IPS DF 6.9 (cell line): ENCODE measurements around the gene G6PC3.

Experiments
- DNase-seq: peaks from one replicate; pipeline ENCODE4 v3.0.0-alpha.2; 2013; ENCODE audit warnings: low read depth, low spot score
- H3K27ac ChIP-seq: one replicate; pipeline ENCODE4 v1.5.1; 2013; ENCODE audit warnings: low read length, control low read depth
- H3K27me3 ChIP-seq: 2 replicates; pipeline ENCODE4 v1.6.1; 2013; ENCODE audit warnings: mild to moderate bottlenecking, low read length; ENCODE audit not compliant: control insufficient read depth, insufficient read depth
- H3K36me3 ChIP-seq: 2 replicates; pipeline ENCODE4 v1.6.1; 2013; ENCODE audit warnings: low read length; ENCODE audit not compliant: control insufficient read depth, insufficient read depth
- H3K4me1 ChIP-seq: 2 replicates; pipeline ENCODE4 v1.6.1; 2013; ENCODE audit warnings: low read length; ENCODE audit not compliant: control insufficient read depth, insufficient read depth
- H3K4me3 ChIP-seq: 2 replicates; pipeline ENCODE4 v1.5.1; 2013; ENCODE audit warnings: mild to moderate bottlenecking, low read length
- H3K9me3 ChIP-seq: 2 replicates; pipeline ENCODE4 v1.6.1; 2013; ENCODE audit warnings: low read length, inconsistent platforms; ENCODE audit not compliant: control insufficient read depth, insufficient read depth
- WGBS: extraction: QIAGEN DNeasy Blood & Tissue Kit; methylation state at CpG from one replicate; pipeline ENCODE4 v1.1.7; 2013; ENCODE audit warnings: mixed read lengths, missing lambda C conversion rate; ENCODE audit not compliant: insufficient read length, insufficient coverage; 5-methylcytosine and 5-hydroxymethylcytosine counted together

The G6PC3 gene

DNA sequence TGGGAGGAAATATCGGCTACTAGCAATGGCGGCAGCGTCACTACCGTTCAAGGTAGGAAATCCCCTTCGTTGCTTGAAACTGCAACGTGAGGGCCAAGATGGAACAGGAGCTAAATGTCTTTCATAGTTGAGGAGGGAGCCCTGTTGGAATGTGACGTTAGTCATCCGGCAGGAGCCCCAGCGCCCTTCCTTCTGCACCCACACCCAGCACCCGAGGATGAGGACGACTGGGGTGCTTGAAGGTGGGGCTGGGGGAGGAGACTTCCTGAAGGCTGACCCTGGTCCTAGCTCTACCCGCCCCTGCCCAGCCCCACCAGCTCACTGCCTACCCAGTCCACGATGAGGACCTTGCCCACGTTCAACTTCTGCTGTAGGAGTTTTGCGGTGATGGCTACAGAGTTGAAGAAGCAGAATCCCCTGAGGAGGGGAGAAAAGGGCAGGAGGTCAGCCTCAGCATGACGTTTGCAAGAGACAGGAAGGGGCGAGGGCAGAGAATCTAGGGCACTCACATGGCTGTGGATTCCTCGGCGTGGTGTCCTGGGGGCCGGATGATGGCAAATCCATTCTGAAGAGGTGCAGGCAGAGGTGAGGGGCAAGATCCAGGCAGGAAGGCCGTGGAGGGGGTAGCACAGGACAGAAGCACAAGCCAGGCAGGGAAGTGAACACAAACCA lies 11.9 kb downstream of the G6PC3 start:
- Histone ChIP-seq H3K27me3 (no peaks in the 10 kb centered on the region), H3K36me3 (peaks cover 11% of the 10 kb centered on the region), H3K9me3 (no peaks in the 10 kb centered on the region), H3K4me1 (peaks cover 11% of the 10 kb centered on the region), H3K27ac (no peak overlapping the region), H3K4me3 (no peak overlapping the region)
- no peak for DNase-seq
- no CpG with 5 or more reads among the region's 21 CpGs for WGBS

DNA sequence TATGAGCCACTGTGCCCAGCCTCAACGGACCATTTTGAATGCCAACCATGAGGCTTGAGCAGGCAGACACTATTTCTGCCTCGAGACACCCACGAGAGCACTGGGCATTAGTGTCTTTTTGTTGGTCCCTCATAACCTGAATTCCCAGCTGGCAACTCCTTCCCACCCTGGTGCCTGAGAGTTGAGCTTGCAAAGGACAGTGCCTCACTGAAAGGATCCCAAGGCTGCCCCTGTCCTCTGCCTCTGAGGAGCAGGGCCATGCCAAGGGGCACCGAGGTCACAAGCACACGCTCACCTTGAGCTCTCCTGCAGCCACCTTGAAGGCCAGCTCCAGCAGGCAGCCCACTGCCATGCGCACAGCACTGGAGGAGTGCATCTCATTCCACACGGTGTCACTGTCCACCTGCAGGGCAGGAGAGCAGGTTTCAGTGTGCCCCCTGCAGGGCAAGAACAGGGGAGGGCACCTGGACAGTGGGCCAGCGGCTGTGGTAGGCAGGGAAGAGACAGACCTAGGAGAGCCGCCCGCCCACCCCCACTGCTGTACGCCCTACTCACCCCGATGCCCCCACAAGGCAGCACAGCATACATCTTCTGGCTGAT lies 12.8 kb downstream of the G6PC3 start:
- WGBS, result no CpG with 5 or more reads among the region's 12 CpGs
- no peaks in the 10 kb centered on the region for H3K27me3 ChIP-seq
- no peaks in the 10 kb centered on the region for H3K9me3 ChIP-seq
- peaks cover 10% of the 10 kb centered on the region for H3K36me3 ChIP-seq
- H3K27ac ChIP-seq, result no peak overlapping the region
- no peak for DNase-seq
- H3K4me3 ChIP-seq, result no peak overlapping the region
- H3K4me1 ChIP-seq, result peaks cover 14% of the 10 kb centered on the region

DNA sequence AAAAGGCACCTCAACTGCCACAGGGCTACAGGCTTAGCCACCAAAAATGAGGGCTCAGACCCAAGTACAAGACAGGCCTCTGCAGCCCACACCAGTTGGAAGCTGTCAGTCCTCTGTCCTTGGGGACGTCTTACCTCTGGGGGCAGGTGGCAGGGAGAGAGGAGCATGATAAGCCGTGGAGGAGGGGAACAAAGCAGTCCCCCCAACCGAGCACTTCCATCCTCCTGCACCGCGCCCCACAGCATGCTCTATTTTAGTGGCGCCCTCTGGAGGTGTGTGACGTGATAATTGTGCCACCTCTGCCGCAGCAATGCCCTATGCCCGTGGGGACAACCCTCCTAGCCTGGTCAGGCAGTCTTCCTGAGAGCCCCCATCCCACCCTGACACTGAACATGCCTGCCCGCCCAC lies 13.6 kb downstream of the G6PC3 start:
- peaks cover 11% of the 10 kb centered on the region for H3K36me3 ChIP-seq

DNA sequence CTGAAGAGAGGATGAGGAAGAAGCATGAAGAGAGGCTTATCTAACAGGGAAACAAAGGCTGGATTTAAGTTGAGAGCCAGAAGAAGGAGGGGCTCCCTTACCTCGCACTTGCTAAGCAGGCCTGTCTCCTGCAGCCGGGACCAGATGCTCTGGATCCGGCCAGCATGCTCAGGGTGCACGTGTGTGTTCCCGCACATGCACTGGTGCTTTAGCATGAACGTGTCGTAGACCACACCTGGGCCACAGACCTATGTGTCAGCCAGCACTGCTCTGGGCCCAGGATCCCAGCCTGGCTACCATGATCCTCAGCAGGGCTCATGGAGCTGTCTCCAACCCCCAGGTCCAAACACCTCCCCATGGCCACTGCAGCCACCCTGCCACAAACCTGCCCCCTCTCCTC lies 14.4 kb downstream of the G6PC3 start:
- no CpG with 5 or more reads among the region's 7 CpGs for WGBS
- no peak overlapping the region for H3K4me3 ChIP-seq
- no peak overlapping the region for H3K27ac ChIP-seq
- no peak for DNase-seq
- peaks cover 11% of the 10 kb centered on the region for H3K36me3 ChIP-seq
- no peaks in the 10 kb centered on the region for H3K9me3 ChIP-seq
- H3K4me1 ChIP-seq, result peaks cover 15% of the 10 kb centered on the region
- no peaks in the 10 kb centered on the region for H3K27me3 ChIP-seq

More for the DNA sequence above, 13.6 kb downstream of the G6PC3 start:
- peaks cover 15% of the 10 kb centered on the region for H3K4me1 ChIP-seq
- no peaks in the 10 kb centered on the region for H3K9me3 ChIP-seq
- H3K27ac ChIP-seq, result no peak overlapping the region
- DNase-seq, result no peak
- WGBS, result no CpG with 5 or more reads among the region's 10 CpGs
- H3K27me3 ChIP-seq, result no peaks in the 10 kb centered on the region
- H3K4me3 ChIP-seq, result no peak overlapping the region

DNA sequence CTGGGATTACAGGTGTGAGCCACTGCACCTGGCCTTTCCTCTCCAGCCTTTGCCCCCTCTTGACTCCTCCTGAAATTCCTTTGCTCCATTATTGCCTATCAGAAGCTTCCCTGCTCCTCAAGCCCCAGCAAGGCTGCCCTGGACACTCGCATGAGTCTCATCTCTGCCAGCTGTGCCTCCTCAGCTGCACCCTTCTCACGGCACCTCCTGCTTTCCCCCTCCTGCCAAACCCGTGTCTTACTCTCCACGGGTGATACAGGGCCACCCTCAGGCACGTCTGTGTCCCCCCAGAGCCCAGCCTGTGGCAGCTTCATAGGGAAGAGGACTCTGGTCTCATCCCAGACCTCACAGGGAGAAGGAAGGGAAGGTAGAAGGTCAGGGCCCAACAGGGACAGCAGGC lies 15.4 kb downstream of the G6PC3 start:
- no peak overlapping the region for H3K4me3 ChIP-seq
- no peak for DNase-seq
- H3K27ac ChIP-seq, result no peak overlapping the region
- H3K36me3 ChIP-seq, result peaks cover 11% of the 10 kb centered on the region
- no CpG with 5 or more reads among the region's 5 CpGs for WGBS
- no peaks in the 10 kb centered on the region for H3K27me3 ChIP-seq
- H3K9me3 ChIP-seq, result no peaks in the 10 kb centered on the region
- H3K4me1 ChIP-seq, result peaks cover 15% of the 10 kb centered on the region

DNA sequence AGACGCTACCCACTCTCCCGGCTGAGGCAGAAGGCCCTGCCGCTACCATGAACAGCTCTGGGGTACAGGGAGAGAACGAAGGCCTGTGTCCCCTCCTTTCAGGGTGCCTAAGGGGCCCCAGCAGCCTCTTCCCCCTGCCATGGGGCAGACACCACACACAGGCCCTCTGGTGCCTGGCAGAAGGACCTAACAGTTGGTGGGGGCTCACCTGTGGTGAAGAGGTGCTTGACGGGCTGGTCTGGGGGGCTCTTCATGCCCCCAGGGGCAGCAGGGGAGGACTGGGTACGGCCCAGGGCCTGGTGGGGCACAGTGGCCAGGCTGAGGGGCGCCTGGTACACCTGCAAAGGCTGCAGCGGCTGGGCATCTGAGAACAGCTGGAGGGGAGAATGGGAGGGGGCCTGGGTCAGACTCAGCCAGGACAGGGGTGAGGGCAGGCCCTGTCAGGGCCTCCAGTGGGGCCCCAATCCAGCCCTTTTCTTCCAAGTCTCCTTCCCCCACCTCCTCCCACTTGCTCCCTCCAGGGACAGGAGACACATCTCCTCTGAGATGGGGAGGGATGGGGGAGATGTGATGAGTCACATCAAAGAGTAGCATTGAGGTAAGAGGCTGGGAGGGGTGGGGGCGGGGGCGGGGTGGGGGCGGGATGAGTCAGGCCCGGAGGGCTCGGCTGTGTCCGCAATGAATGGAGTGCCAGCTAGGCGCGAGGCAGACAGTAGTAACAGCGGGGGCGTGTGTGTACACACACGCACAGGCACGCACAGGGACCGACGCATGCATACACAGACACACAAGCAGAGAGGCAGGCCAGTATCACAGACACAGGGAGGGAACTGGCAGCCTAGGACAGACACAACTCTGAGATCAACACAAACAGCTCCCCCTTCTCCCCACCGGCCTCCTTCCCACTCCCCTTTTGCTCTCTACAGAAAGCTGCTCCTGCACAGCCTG lies 16.1 kb downstream of the G6PC3 start:
- Histone ChIP-seq H3K4me3 (no peak overlapping the region), H3K4me1 (peaks cover 15% of the 10 kb centered on the region), H3K27me3 (no peaks in the 10 kb centered on the region), H3K9me3 (no peaks in the 10 kb centered on the region), H3K36me3 (peaks cover 16% of the 10 kb centered on the region), H3K27ac (no peak overlapping the region)
- no peak for DNase-seq
- WGBS, result no CpG with 5 or more reads among the region's 23 CpGs

DNA sequence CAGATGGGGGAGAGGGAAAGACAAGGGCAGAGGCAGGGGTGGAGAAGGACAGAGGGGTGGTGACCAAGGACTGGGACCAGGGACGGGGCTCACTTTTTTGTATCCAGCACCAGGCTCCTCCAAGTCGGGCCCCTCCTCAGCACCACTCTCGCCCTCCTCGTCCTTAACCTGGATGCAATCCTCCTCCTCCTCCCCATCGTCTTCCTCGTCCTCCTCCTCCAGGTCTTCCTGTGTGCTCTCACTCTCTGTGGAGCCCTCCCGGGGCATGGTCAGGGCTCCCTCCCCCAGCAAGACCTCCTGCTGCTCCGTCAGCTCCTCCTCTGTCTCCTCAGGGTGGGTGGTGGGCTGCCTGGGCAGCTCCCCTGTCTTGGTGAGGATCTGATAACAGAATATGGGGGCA lies 16.8 kb downstream of the G6PC3 start:
- WGBS, result no CpG with 5 or more reads among the region's 8 CpGs
- Histone ChIP-seq H3K9me3 (no peaks in the 10 kb centered on the region), H3K36me3 (peaks cover 13% of the 10 kb centered on the region), H3K27me3 (no peaks in the 10 kb centered on the region), H3K4me1 (peaks cover 15% of the 10 kb centered on the region), H3K4me3 (no peak overlapping the region), H3K27ac (no peak overlapping the region)
- DNase-seq, result no peak

DNA sequence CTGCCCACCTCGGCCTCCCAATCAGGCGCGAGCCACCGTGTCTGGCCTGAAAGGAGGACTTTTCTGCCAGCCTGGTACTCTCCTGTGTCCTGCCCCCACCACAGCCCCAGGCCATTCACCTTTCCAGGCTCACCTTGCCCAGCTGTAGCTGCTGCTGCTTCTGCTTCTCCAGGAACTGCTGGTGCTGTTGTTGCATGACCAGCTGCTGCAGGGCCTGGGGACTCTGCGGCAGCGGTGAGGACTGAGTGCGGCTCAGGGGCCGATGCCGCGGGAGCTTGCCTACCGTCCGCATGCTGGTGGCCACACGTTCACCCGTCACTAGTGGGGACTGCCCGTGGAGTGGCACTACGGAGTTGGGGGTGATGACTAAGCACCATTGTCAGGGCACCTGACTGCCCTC lies 17.7 kb downstream of the G6PC3 start:
- no CpG with 5 or more reads among the region's 16 CpGs for WGBS
- H3K4me1 ChIP-seq, result peaks cover 15% of the 10 kb centered on the region
- H3K27me3 ChIP-seq, result no peaks in the 10 kb centered on the region
- peaks cover 15% of the 10 kb centered on the region for H3K36me3 ChIP-seq
- no peak overlapping the region for H3K27ac ChIP-seq
- H3K4me3 ChIP-seq, result no peak overlapping the region
- no peak for DNase-seq
- no peaks in the 10 kb centered on the region for H3K9me3 ChIP-seq

DNA sequence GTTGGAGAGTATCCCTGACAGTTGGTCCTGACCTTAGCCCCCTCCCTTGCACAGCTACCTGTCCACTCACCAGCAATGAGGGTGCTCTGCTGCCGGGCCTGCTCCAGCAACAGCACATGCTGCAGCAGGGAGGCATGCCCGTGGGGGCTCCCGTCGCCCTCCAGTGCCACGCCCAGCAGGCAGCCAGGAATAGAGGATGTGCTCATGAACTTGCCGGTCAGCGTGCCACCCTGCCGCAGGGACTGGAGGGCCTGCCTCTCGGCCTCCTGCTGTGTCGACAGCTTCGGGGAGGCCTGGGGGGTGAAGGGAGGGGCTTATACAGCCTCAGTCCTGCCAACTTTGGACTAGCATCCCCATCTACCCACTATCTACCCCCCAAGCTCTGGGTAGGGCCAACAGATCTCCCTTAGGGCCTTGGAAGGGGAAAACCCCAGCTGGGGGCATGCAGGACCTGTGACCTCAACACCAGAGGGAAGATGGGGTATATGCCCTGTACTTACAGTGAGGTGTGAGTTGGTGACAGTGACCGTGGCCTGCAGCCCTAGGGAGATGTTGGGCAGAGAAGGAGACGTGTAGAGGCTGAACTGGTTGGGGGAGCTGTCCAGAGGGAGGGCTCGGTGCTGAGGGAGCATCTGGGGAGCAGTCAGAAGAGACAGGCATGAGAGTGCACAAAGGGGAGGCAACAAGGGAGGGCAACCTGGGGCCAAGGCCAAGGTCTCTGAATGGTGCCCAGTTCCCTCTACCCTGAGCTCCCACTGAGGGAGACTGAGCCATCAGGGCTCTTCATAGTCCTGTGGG lies 20.9 kb downstream of the G6PC3 start:
- DNase-seq, result no peak
- WGBS, result no CpG with 5 or more reads among the region's 14 CpGs
- no peaks in the 10 kb centered on the region for H3K9me3 ChIP-seq
- no peak overlapping the region for H3K27ac ChIP-seq
- H3K36me3 ChIP-seq, result peaks cover 19% of the 10 kb centered on the region
- H3K4me1 ChIP-seq, result peaks cover 12% of the 10 kb centered on the region
- no peaks in the 10 kb centered on the region for H3K27me3 ChIP-seq
- H3K4me3 ChIP-seq, result no peak overlapping the region

DNA sequence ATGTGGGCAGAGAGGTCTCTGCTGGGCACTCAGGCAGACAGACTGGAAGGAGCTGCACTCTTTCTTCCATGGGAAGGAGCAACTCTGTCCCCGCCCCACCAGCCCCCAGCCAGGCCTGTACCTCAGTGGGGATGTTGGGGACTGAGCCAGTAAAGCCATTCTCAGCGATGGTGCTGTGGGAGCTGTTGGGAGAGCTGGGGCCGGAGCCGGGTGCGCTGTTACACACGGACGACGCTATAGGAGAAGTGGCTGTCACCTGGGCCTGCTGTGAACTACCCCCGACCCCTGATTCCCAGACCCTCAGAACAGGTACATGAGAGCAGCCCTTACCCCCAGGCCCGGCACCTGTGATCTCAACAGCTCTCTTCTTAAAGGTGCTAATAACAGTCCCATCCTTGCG lies 21.5 kb downstream of the G6PC3 start:
- H3K36me3 ChIP-seq, result peaks cover 19% of the 10 kb centered on the region
- peaks cover 8% of the 10 kb centered on the region for H3K4me1 ChIP-seq
- no peak overlapping the region for H3K4me3 ChIP-seq
- no peak overlapping the region for H3K27ac ChIP-seq
- H3K27me3 ChIP-seq, result no peaks in the 10 kb centered on the region
- no peak for DNase-seq
- WGBS, result no CpG with 5 or more reads among the region's 11 CpGs
- no peaks in the 10 kb centered on the region for H3K9me3 ChIP-seq
